ENCODE data around the gene DLD. TPM values are rescaled to one million over a fixed set of nuclear protein-coding genes. Genes with fewer than 3 reads are reported as not detected.

Gene DLD
- total and polyA plus RNA-seq, 2 experiments from 2014 or later = 38.1 to 76.2 TPM

DNA sequence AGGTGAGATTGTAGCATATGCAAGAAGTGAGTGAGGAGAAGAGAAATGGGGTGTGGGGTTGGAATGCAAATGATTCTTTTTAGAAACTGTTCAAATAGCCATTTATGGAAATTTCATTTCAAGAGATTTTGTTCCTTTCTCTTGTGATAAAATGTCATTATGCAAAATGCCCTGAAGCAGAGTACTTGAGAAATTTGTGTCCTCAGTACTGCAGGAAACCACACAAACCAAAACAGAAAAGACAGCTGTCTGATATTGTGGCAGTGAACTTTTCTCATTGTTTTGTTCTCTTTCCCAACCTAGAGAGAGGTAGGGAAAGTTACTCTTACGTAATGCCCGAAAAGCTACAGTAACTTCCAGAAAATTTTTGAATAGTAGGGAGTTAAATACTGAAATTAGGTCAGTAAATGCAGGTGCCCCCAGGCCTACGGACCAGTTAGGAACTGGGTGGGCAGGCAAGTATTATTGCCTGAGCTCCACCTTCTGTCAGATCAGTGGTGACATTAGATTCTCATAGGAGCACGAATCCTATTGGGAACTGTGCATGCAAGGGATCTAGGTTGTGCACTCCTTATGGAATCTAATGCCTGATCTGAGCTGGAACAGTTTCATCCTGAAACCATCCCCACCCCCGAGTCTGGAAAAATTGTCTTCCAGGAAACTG lies 34.0 kb downstream of the DLD start:
- Histone ChIP-seq H3F3A (replicated peaks; ENCODE audit: low read depth) (no peaks in the 10 kb centered on the region), H4K20me1 (replicated peaks; ENCODE audit: insufficient read depth) (0 out of 2 replicates have a peak, but pooled peaks cover 4% of the 10 kb centered on the region), H3K79me2 (replicated peaks; ENCODE audit: insufficient read depth) (no peaks in the 10 kb centered on the region), H3K4me1 (ENCODE audit: insufficient read depth) (peaks cover 28% of the 10 kb centered on the region), H3K4me2 (no peak overlapping the region), H3K27me3 (ENCODE audit: insufficient read depth) (no peaks in the 10 kb centered on the region), H3K9me2 (ENCODE audit: insufficient read depth) (no peaks in the 10 kb centered on the region), H3K27ac (ENCODE audit: low read depth) (no peak overlapping the region), H3K4me3 (no peak overlapping the region), H2AFZ (no peak overlapping the region), H3K36me3 (ENCODE audit: insufficient read depth) (peaks cover 12% of the 10 kb centered on the region)
- H3K4me1 Mint-ChIP-seq = peaks cover 18% of the 10 kb centered on the region
- no peak overlapping the region for H3K27ac Mint-ChIP-seq
- H3K9me3 Mint-ChIP-seq = no peaks in the 10 kb centered on the region
- peaks cover 58% of the 10 kb centered on the region; the same call in 2 of the 3 replicates for H3K36me3 Mint-ChIP-seq (ENCODE audit: low read depth)
- no peak for ATAC-seq
- no peak for DNase-seq (ENCODE audit: low spot score)
- H3K4me3 Mint-ChIP-seq = no peak overlapping the region
- no peak for TF ChIP-seq EZH2phosphoT487 (IDR thresholded peaks at IDR 0.05; ENCODE audit: unreplicated experiment)
- peaks cover 3% of the 10 kb centered on the region for H3K27me3 Mint-ChIP-seq (ENCODE audit: insufficient read depth, low read depth, poor library complexity)

- H3K4me1 Mint-ChIP-seq = peaks cover 22% of the 10 kb centered on the region
- Histone ChIP-seq H3K79me2 (replicated peaks; ENCODE audit: insufficient read depth) (no peaks in the 10 kb centered on the region), H4K20me1 (replicated peaks; ENCODE audit: insufficient read depth) (no peaks in the 10 kb centered on the region), H3K4me1 (ENCODE audit: insufficient read depth) (peaks cover 37% of the 10 kb centered on the region), H3K27ac (ENCODE audit: low read depth) (no peak overlapping the region), H3F3A (replicated peaks; ENCODE audit: low read depth) (no peaks in the 10 kb centered on the region), H3K4me3 (no peak overlapping the region), H3K36me3 (ENCODE audit: insufficient read depth) (peaks cover 11% of the 10 kb centered on the region), H3K9me2 (ENCODE audit: insufficient read depth) (no peaks in the 10 kb centered on the region), H3K4me2 (no peak overlapping the region), H2AFZ (no peak overlapping the region), H3K27me3 (ENCODE audit: insufficient read depth) (no peaks in the 10 kb centered on the region)
- peaks cover 53% of the 10 kb centered on the region for H3K36me3 Mint-ChIP-seq (ENCODE audit: low read depth)
- no peak overlapping the region for H3K4me3 Mint-ChIP-seq
- no peaks in the 10 kb centered on the region for H3K9me3 Mint-ChIP-seq
- DNase-seq (ENCODE audit: low spot score) (no peak), ATAC-seq (no peak)
- peaks cover 7% of the 10 kb centered on the region for H3K27me3 Mint-ChIP-seq (ENCODE audit: insufficient read depth, low read depth, poor library complexity)
- H3K27ac Mint-ChIP-seq = no peak overlapping the region
- TF ChIP-seq REST (IDR thresholded peaks at IDR 0.05; ENCODE audit: unreplicated experiment) (no peak), CREB1 (CRISPR knock-in tag; IDR thresholded peaks at IDR 0.05; ENCODE audit: low read depth) (no peak), POLR2AphosphoS5 (IDR thresholded peaks at IDR 0.05; ENCODE audit: low read depth) (no peak), EZH2phosphoT487 (IDR thresholded peaks at IDR 0.05; ENCODE audit: unreplicated experiment) (no peak), STAT1 (IDR thresholded peaks at IDR 0.05; ENCODE audit: unreplicated experiment) (no peak), ETS1 (IDR thresholded peaks at IDR 0.05) (no peak), EZH2 (IDR thresholded peaks at IDR 0.05; ENCODE audit: low read depth, unreplicated experiment) (no peak)
- TF ChIP-seq, protein P1, sequence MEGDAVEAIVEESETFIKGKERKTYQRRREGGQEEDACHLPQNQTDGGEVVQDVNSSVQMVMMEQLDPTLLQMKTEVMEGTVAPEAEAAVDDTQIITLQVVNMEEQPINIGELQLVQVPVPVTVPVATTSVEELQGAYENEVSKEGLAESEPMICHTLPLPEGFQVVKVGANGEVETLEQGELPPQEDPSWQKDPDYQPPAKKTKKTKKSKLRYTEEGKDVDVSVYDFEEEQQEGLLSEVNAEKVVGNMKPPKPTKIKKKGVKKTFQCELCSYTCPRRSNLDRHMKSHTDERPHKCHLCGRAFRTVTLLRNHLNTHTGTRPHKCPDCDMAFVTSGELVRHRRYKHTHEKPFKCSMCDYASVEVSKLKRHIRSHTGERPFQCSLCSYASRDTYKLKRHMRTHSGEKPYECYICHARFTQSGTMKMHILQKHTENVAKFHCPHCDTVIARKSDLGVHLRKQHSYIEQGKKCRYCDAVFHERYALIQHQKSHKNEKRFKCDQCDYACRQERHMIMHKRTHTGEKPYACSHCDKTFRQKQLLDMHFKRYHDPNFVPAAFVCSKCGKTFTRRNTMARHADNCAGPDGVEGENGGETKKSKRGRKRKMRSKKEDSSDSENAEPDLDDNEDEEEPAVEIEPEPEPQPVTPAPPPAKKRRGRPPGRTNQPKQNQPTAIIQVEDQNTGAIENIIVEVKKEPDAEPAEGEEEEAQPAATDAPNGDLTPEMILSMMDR (conservative IDR thresholded peaks at IDR 0.05; ENCODE audit: low read depth in 2 of 2) = no peak
Observed at GRCh38 chr7:107926481-107926880, 35.5 kb downstream of the DLD start.

Measured in GM23338 (cell line).